GM21786 (cell line): ENCODE results near the gene TRIM45.
A peak's percentile ranks its signal among the peaks of the same experiment; 100 is the strongest.
"Not testable (repeated sequence)": the region's sequence is repeated elsewhere in the genome, so short reads cannot be mapped to it uniquely, and the experiment has no call there.

Source experiments
- ATAC-seq: cut with Tn5 transposase; IDR thresholded peaks from one replicate; pipeline ENCODE4 v1.9.1; 2021; ENCODE audit not compliant: unreplicated experiment

TRIM45 gene

DNA sequence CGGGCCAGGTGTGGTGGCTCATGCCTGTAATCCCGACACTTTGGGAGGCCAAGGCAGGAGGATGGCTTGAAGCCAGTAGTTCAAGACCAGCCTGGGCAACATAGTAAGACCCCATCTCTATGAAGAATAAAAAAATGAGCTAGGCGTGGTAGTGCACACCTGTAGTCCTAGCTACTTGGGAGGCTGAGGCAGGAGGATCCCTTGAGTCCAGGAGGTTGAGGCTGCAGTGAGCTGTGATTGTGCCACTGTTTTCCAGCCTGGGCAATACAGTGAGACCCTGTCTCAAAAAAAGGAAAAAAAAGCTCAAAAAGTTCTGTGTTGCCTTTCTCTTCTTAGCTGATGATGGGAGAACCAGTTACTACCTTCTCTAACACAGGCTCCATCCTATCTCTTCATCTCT lies 19.7 kb downstream of the TRIM45 start:
- not testable (repeated sequence) for ATAC-seq

DNA sequence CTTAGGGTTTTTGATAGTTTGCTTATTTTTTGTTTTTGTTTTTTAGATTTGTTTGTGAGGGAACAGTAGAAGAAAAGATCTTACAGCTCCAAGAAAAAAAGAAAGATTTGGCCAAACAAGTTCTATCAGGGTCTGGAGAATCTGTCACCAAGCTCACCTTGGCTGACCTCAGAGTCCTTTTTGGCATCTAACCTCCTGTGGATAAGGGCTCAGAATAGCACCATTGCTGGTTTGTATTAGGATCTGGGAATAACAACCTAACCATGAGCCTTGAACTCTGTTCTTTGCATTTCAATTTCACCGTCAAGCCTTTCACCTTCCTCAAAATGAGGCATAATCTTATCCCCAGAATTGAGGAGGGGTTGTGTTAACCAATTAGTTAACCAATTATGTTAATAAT lies 20.2 kb downstream of the TRIM45 start:
- ATAC-seq = no peak

DNA sequence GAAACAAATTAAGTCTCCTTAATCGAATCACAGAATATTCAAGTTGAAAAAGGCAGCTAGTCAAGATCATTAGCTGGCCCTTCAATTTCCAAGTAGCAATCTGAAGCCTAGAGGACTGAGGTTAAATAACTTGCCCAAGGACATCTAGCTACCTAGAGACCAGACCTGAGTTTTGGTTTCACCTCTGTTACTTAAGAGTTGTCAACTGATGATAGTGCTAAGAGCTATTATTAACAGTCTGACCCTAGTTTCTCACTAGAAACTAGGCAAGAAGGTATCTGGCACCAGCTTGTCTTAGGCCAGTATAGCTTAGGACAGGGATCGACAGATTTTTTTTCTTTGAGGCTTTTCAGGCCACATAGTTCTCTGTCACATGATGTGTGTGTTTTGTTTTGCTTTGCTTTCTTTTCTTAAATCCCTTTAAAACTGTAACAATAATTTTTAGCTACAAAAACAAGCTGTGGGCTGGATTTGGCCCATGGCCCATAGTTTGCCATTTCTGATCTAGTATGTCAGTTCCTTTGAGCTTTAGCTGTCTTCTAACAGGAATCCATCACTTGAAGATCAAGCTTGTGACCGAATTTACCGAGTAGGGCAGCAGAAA lies 23.2 kb downstream of the TRIM45 start:
- ATAC-seq = no peak

DNA sequence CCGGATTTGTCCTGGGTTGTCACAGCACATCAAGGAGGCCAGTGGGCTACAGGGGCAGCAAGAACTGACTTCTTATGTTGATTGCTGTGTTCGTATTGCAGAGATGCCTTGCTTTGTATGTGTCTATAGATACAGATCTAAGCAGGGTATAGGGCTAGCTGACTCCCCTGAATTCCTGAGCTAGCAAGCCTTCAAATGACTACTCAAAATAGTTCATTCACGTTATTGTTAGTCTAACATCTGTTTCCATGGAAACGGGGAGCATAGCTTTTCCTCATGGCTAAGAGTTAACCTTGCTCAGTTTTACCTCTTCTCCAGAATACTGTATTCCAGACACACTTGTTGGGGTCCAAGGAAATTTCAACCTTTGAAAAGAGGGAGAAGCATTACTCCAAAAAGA lies 24.1 kb downstream of the TRIM45 start:
- no peak for ATAC-seq

DNA sequence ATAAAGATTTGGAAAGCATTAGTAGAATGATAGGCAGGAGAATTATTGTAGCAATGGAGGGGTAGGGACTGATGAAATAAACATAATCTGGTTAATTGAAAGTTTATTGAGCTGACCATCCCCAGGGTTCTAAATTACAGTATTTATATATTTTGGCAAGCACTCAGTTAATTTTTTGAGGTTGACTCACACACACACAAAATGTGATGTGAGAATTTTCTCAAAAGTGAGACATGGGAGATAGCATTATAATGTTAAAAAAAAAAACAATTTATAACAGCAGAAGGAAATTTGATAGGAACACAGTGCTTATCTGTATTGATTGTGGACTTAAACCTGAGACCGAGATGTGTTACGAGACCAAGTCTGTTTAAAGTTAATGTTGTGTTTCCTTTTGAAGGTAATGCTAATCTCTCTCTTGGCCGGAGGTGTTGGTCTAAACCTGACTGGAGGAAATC lies 24.6 kb downstream of the TRIM45 start:
- no peak for ATAC-seq

DNA sequence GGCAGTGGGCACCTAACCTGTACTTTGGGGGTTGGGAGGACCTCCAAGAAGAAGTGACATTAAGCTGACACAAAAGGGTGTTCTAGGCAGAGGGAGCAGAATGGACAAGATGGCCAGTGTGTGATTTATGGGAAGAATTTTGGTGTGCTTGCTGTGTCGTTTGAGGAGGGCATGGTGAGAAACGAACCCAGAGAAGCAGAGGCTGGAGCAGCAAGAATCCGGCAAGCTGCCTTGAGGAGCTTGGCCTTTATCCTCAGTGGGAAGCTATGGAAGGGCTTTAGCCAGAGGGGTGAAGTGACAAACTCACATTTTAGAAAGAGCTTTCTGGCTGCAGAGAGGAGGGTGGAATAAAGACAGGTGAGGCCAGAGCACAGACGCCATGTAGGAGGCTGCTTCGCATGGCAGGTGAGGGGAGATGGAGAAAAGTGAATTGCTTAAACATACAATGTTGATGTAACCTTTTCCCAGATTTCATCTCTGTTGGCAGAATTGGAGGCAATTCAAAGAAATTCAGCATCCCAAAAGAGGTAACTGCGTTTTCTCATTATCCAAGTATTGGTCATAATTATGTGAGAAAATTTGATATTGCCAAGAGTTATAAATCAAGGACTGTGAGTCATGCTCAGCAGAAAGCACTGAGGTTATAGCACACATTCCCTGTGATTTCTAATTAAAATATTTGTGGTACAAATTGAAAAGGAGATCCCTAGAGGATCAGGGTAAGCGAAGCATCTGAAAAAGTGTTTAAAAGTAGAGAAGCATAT lies 26.5 kb downstream of the TRIM45 start:
- ATAC-seq = no peak

DNA sequence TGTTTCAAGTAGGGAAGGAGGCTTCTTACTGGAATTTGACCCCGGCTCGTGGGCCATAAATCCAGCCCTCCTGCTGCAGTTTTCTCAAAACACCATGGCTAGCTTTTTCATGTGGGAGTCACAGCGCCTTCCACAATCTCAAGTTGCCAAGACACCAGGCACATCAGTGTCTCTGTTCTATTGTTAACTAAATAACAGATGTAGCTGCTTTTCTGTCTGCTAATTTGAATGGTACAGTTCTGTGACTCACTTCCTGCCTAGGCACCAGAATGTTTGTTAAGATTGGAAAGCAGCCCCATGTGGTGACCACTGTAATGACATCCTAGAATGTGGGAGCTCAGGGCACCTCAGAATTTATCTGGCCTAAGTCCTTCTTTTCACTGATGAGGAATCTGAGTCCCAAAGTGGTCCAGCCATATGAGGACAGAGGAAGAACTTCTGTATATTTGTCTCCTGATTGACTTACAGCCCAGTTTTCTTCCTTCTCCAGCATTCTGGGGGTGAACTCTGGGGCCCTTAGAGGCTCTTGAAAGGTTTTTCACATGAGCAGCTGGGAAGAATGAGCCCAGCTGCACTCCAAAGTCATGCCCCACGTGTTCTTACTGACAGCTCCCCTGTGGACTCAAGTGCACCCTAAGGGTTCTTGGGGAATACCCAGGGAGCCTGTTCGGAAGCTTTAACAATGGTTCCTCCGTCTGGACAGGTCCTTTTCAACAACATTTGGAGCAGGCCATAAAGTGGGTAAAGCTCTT lies 27.5 kb downstream of the TRIM45 start:
- peak; percentile 68 for ATAC-seq

DNA sequence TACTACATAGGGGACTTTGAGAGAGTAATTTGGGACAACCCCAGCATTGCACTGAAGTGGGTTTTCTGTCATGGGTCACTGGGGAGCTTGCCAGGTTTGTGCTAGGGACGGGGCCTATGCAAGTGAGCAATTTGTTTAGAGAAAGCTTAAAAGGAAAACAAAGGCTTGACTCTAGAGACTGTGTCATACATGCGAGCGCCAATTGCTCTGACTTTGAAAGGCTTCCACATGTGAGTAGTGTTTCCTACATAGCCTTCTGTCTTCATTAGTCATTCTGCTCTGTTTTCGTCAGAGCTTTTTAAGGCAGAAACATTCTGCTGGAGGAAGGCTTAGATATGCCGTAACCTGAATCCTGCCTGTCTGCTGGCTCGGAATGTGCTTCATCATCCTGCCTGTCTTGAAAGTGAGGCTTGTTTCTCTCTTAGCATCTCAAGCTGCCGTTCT lies 28.4 kb downstream of the TRIM45 start:
- no peak for ATAC-seq

DNA sequence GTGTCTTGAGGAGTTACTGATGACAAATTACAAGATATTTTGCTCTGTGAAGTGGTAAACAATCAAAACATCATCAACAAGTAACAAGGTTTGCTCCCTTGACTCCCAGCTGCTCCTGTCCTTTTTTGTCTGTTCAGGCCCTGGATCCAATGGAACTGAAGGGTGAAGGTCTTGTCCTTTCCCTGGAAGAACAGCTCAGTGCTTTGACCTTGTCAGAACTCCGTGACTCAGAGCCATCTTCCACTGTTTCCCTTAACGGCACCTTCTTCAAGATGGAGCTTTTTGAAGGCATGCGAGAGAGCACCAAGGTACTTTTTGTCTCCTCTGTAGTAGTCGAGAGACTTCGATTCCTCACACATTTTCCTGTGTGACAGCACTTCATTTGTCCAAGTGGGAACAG lies 29.0 kb downstream of the TRIM45 start:
- no peak for ATAC-seq

DNA sequence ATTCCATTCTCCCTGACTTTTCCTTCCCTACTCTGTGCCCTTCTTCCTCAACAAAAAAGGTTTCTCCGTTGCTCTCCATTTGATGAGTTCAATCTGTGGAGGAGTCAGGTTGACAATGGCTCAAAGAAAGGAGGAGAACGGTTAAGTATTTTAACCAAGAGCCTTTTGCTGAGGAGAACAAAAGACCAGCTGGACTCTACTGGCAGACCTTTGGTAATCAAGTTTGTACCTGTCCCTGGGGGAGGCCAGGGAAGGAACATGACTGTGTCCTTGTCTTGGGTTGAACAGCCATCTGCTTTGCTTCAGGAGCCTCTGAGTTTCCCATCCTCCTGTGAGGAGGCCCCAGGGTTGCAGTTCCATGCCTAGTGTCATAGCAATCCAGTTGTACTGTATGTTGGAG lies 31.6 kb downstream of the TRIM45 start:
- ATAC-seq = no peak

DNA sequence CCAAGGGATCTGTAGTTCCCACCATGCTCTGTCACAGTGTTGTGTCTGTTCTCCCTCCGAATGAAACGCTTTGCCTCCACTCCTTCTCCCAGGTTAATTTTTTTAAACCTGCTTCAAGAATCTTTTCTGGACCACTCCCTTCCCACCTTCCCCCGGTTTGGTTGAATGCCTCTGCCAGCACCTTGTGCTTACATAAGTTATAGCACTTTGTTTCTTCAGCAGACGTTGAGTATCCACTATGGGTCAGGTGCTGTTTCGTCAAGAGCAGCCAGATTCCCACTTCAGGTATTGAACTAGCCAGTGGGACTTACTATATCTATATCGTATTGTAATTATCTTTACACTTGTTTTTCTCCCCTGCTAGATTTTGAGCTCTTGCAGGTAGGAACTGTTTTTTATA lies 33.9 kb downstream of the TRIM45 start:
- ATAC-seq = no peak

DNA sequence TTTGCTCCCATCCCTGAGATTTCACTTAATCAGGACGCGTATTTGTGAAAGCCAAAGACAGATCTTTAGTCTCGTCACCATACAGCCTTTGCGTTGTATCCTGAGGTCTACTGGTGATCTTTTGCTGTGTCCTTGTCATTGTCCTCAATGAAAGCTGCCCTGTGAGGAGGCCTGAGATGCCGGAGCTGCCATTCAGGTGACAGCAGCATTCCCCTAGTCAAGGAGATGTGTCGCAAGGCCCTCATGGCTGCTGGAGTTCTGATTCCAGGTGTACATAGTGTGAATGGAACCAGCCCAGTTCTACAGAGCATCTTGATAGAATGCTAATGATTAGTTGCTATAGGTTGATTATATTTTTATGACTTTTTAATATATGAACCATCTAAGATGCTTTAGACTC lies 37.3 kb downstream of the TRIM45 start:
- no peak for ATAC-seq

DNA sequence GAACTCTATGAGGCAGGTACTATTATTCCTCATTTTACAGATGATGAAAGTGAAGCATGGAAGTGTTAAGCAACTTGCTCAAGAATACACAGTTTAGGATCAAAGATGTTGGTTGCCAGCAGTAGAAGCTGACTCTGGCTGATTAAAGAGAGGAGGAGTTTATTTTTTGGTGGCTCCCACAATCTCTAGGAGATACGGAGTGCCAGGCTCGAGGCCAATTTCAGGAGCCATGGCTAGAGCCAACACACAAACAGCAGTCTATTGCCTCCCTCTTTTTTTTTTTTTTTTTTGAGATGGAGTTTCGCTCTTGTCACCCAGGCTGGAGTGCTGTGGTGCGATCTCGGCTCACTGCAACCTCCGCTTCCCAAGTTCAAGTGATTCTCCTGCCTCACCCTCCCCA lies 41.8 kb downstream of the TRIM45 start:
- ATAC-seq = no peak

DNA sequence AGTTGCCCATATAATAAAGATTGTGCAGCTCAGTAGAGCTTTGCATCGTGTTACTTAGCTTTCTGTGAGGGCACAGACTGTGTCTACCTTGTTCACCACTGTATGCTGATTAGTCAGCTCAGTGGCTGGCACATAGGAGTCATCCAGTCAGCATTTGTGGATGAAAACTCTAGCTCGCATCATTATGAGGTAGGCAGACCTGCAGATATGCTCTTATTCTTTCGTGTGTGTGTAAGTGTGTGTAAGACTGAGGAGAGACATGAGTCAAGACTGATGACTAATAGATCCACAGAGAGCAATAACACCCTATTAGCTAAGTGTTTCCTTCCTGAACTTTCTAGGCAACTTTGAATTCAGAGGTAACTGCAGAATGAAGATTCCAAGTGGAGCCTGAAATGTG lies 44.3 kb downstream of the TRIM45 start:
- ATAC-seq = no peak

DNA sequence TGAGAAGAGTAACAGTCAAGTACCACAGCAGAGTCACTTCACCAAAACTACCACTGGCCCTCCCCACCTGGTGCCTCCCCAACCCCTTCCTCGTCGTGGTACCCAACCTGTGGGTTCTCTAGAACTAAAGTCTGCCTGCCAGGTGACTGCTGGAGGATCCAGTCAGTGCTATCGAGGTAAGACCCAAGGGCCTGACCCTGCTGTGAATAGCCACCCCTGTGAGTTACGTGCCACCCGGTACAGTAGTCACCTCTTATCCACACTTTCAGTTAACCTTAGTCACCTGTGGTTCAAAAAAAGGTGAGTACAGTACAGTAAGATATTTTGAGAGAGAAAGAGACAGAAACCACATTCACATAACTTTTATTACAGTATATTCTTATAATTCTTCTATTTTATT lies 44.9 kb downstream of the TRIM45 start:
- ATAC-seq = no peak

DNA sequence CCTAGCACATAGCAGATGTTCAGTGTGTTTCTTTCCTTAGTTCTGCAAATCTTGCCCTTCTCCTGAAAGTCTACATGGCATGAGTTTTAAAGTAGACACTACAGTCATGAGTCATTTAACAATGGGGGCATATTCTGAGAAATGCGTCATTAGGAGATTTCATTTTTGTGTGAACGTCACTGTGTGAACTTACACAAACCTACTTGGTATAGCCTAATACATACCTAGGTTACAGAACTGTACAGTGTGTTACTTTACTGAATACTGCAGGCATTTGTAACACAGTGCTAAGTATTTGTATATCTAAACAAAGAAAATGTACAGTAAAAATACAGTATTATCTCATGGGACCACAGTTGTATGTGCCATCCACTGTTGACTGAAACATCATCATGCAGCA lies 51.4 kb downstream of the TRIM45 start:
- no peak for ATAC-seq

DNA sequence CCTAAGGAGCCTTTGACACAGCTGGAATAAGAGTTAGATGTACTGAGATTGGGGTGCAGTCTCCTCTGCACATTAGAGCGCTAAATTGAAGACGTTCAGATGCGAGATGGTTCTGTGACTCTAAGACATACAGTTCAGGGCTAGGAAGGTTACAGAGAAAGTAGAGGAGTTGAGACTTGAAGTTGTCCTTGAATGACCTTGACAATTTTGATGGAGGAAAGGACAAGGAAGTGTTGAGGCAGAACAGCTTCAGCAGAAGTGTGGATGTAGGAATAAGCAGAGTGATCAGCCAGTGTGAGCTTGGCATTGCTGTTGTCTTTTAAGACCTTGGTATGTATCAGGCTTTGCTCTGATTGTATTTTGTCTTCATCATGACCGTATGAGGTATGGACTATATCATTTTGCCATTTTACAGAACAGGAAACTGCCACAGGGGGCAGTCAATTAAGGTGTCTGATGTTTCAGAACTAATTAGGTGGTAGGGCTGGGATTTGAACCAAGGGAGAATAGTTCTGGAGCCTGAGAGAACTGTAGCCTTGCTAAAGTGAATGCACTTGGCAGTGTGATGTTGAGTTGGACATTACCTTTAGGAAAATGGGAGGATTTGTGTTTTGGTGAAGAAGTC lies 52.2 kb downstream of the TRIM45 start:
- no peak for ATAC-seq

DNA sequence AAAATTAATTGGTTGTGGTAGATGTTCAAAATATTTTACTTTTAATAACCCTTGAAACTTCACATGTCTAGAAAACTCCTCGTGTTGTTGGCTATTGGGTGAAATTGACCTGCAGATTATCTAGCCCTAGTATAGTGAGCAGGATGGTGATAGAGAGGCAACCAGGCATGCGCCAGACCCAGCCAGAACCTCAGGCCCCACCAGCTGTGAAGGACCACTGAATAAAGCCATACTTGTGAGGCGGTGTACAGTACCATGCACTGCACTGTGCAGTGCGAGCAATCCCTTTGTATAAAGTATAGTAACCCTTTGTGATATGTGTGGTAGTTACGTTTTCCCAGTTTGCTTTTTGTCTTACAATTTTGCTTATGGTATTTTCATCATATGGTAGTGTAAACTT lies 53.0 kb downstream of the TRIM45 start:
- no peak for ATAC-seq

DNA sequence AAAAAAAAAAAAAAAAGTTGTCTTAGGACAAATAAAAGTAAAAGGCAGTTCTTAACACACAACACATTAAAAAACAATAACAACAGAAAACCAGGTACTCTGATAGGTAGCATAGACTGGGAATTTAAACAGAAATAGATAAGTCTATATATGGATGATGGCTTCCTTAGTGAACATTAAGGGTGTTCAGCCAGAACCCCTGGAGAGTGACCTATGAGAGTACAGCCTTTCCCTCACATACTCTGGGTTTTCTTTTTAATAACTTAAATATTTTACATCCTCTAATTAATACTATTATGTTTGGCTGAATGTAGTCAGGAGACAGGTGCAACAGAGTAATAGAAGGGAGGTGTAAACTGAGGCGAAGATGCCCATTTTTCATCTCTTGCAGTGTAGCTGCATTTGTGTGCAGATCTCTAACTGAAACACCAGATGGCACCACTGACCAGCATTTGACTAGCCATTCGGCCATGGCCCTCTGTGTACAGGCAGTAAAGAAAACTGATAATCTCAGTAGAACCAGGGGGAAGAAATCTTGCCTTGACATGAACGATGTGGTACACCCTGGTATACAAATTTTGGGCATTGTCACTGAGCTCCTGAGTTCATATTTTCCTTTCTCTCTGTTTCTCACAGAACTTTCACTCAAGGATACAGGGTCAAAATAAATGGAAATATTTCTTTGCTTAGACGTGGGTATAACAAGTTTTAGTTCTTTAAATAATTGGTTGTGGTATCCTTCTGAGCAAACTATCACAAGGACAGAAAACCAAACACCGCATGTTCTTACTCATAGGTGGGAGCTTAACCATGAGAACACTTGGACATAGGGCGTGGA lies 53.8 kb downstream of the TRIM45 start:
- peak; percentile 65 for ATAC-seq

DNA sequence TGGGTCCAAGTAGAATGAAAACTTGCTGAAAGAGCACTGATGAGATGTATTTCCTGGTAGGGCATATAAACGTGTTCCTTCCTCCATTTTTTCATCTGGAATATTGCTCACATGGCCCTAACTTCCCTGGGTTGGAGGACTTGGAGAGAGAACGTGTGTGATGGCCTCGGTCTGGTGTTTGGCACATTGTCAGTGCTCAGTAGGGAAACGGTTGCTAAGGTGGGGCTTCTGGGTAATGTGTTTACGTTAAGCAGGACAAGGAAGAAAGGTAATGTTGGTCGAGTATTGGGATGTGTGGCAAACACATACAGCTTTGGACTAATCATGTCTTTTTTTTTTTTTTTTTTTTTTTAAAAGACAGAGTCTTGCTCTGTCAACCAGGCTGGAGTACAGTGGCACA lies 55.2 kb downstream of the TRIM45 start:
- no peak for ATAC-seq

DNA sequence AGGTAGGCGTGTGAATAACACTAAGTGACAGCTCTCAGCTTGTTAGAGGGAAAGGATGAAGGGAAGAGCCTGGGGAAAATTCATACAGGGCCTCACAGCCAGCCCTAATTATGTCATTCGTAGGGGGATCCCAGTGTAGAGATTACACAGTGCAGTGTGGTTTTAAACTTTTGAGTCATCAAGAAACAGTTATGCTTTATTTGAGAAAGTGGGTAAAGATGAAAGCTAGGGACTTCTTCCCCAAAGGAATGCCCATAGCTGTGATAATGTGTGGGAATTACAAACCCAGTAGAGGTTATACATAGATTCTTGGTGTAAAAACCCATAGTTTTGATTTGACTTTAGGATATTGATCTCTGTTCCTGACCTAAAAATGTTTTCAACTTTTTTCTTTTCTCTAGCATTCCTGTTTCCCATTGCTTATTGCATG lies 59.5 kb downstream of the TRIM45 start:
- ATAC-seq = peak; percentile 26
